ENCODE results near the gene PLEKHM1.
"Not testable (repeated sequence)": the region's sequence is repeated elsewhere in the genome, so short reads cannot be mapped to it uniquely, and the experiment has no call there.

Gene PLEKHM1

GRCh38 chr17:45440839-45441515, 49.5 kb downstream of the PLEKHM1 start:
- H3K27ac ChIP-seq (ENCODE audit: low read length); H3K4me3 ChIP-seq (ENCODE audit: low read length); H3K36me3 ChIP-seq (ENCODE audit: control insufficient read depth, insufficient read depth, low read length); H3K27me3 ChIP-seq (ENCODE audit: control insufficient read depth, insufficient read depth, low read length); H3K4me1 ChIP-seq (ENCODE audit: control insufficient read depth, insufficient read depth, low read length); H3K9me3 ChIP-seq (ENCODE audit: control insufficient read depth, insufficient read depth, low read length); DNase-seq (ENCODE audit: low read depth, low spot score): not testable (repeated sequence)
- no CpG with 5 or more reads among the region's 7 CpGs for WGBS (ENCODE audit: insufficient coverage, insufficient read length)

- Histone ChIP-seq H3K36me3 (ENCODE audit: control insufficient read depth, insufficient read depth, low read length) (peaks cover 2% of the 10 kb centered on the region; the same call in 1 of the 2 replicates), H3K9me3 (ENCODE audit: control insufficient read depth, insufficient read depth, low read length) (no peaks in the 10 kb centered on the region), H3K27me3 (ENCODE audit: control insufficient read depth, insufficient read depth, low read length) (no peaks in the 10 kb centered on the region), H3K27ac (ENCODE audit: low read length) (no peak overlapping the region), H3K4me1 (ENCODE audit: control insufficient read depth, insufficient read depth, low read length) (peaks cover 8% of the 10 kb centered on the region), H3K4me3 (ENCODE audit: low read length) (no peak overlapping the region)
- WGBS (ENCODE audit: insufficient coverage, insufficient read length): no CpG with 5 or more reads among the region's 10 CpGs
- DNase-seq (ENCODE audit: low read depth, low spot score): no peak
These were observed 50.3 kb downstream of the PLEKHM1 start for GRCh38 chr17:45440161-45440778.

DNA sequence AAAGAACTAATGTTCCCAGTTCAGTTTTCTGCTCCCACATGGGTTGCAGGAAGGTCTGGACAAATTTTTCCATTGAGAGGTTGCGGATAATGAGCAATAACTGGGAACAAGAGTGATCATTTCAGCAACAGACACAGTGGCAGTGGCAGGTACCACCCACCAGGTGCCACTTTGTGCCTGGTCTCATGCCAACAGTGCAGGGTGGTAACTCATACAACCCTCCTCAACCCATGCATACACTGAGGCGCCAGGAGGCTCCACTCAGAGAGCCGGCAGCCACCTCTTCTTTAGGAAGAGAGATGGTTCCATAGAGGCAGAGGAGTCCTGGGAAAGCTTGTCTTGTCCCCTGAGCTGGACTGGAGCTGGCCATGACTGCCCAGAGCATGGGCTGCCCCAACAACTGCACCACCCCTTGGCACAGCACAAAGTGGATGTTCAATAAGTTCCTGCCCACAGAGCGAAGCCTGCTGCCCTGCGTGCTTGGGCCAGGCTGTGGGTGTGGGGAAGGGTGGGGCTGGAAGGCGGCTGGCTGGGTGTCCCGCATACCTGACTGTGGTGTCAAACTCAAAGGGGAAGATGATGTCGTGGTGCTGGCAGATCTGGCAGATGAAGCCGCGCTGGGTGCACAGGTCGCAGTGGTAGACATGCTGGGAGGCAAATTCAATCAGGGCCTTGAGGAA, 51.5 kb downstream of the PLEKHM1 start:
- DNase-seq (ENCODE audit: low read depth, low spot score): no peak
- Histone ChIP-seq H3K27me3 (ENCODE audit: control insufficient read depth, insufficient read depth, low read length) (no peaks in the 10 kb centered on the region), H3K36me3 (ENCODE audit: control insufficient read depth, insufficient read depth, low read length) (peaks cover 2% of the 10 kb centered on the region; the same call in 1 of the 2 replicates), H3K4me1 (ENCODE audit: control insufficient read depth, insufficient read depth, low read length) (peaks cover 8% of the 10 kb centered on the region), H3K9me3 (ENCODE audit: control insufficient read depth, insufficient read depth, low read length) (no peaks in the 10 kb centered on the region), H3K27ac (ENCODE audit: low read length) (no peak overlapping the region), H3K4me3 (ENCODE audit: low read length) (no peak overlapping the region)
- WGBS (ENCODE audit: insufficient coverage, insufficient read length): no CpG with 5 or more reads among the region's 11 CpGs

- H3K36me3 ChIP-seq (ENCODE audit: control insufficient read depth, insufficient read depth, low read length): peaks cover 2% of the 10 kb centered on the region; the same call in 1 of the 2 replicates
- WGBS (ENCODE audit: insufficient coverage, insufficient read length): no CpG with 5 or more reads among the region's 30 CpGs
- H3K4me1 ChIP-seq (ENCODE audit: control insufficient read depth, insufficient read depth, low read length): peaks cover 10% of the 10 kb centered on the region
- no peak for DNase-seq (ENCODE audit: low read depth, low spot score)
- no peak overlapping the region for H3K4me3 ChIP-seq (ENCODE audit: low read length)
- H3K9me3 ChIP-seq (ENCODE audit: control insufficient read depth, insufficient read depth, low read length): no peaks in the 10 kb centered on the region
- H3K27ac ChIP-seq (ENCODE audit: low read length): no peak overlapping the region
- no peaks in the 10 kb centered on the region for H3K27me3 ChIP-seq (ENCODE audit: control insufficient read depth, insufficient read depth, low read length)
These were observed 52.8 kb downstream of the PLEKHM1 start for GRCh38 chr17:45437465-45438283.

DNA sequence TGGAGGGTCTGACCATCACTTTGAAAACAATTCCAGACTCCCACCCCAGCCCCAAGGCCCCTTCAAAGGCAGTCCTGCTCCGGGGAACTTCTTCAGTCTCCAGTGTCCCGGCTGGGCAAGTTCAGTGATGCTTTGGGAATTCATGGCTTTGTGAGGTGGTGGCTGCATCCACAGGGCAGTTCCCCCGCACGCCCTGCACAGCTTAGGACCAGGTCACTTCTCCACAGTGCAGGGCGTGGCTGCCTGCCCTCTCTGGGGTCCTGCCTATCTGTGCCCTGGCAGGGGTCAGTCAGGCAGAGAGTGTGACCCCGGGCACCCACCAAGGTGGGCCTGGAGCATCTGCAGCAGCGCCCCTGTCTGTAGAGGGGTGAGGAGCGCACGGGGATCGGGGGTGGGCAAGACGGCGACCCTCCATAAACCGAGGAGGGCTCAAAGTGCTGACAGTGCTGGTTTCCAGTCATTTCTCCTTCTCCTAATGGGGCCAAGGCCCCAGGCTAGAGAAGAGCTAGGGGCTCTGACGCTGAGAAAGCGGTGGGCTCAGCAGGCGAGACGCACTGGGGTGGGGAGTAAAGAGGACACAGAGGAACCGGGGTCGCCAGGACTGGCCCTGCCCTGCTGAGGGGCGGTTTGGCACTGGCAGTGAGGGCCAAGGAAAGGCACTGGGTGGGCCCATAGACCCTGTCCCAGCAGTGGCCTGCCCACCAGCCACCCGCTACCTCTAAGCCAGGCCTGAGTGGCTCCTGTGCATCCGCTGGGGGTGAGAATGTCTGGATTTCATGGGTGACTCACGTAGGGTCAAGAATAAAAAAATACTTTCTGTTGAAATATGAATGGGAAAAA, 53.7 kb downstream of the PLEKHM1 start:
- Histone ChIP-seq H3K27ac (ENCODE audit: low read length) (no peak overlapping the region), H3K36me3 (ENCODE audit: control insufficient read depth, insufficient read depth, low read length) (peaks cover 2% of the 10 kb centered on the region; the same call in 1 of the 2 replicates), H3K27me3 (ENCODE audit: control insufficient read depth, insufficient read depth, low read length) (no peaks in the 10 kb centered on the region; the same call in 1 of the 2 replicates), H3K4me3 (ENCODE audit: low read length) (no peak overlapping the region), H3K4me1 (ENCODE audit: control insufficient read depth, insufficient read depth, low read length) (peaks cover 10% of the 10 kb centered on the region), H3K9me3 (ENCODE audit: control insufficient read depth, insufficient read depth, low read length) (no peaks in the 10 kb centered on the region)
- DNase-seq (ENCODE audit: low read depth, low spot score): no peak
- no CpG with 5 or more reads among the region's 23 CpGs for WGBS (ENCODE audit: insufficient coverage, insufficient read length)

- Histone ChIP-seq H3K9me3 (ENCODE audit: control insufficient read depth, insufficient read depth, low read length) (no peaks in the 10 kb centered on the region), H3K4me3 (ENCODE audit: low read length) (no peak overlapping the region), H3K27me3 (ENCODE audit: control insufficient read depth, insufficient read depth, low read length) (no peaks in the 10 kb centered on the region; the same call in 1 of the 2 replicates), H3K4me1 (ENCODE audit: control insufficient read depth, insufficient read depth, low read length) (peaks cover 10% of the 10 kb centered on the region), H3K36me3 (ENCODE audit: control insufficient read depth, insufficient read depth, low read length) (peaks cover 2% of the 10 kb centered on the region; the same call in 1 of the 2 replicates), H3K27ac (ENCODE audit: low read length) (no peak overlapping the region)
- no peak for DNase-seq (ENCODE audit: low read depth, low spot score)
- WGBS (ENCODE audit: insufficient coverage, insufficient read length): no CpG with 5 or more reads among the region's 10 CpGs
These were observed 54.4 kb downstream of the PLEKHM1 start for GRCh38 chr17:45436161-45436560.

GRCh38 chr17:45435481-45435880, 55.0 kb downstream of the PLEKHM1 start:
- peaks cover 3% of the 10 kb centered on the region for H3K27me3 ChIP-seq (ENCODE audit: control insufficient read depth, insufficient read depth, low read length)
- H3K9me3 ChIP-seq (ENCODE audit: control insufficient read depth, insufficient read depth, low read length): no peaks in the 10 kb centered on the region
- H3K4me1 ChIP-seq (ENCODE audit: control insufficient read depth, insufficient read depth, low read length): peaks cover 10% of the 10 kb centered on the region
- peaks cover 2% of the 10 kb centered on the region; the same call in 1 of the 2 replicates for H3K36me3 ChIP-seq (ENCODE audit: control insufficient read depth, insufficient read depth, low read length)
- no peak overlapping the region for H3K27ac ChIP-seq (ENCODE audit: low read length)
- no CpG with 5 or more reads among the region's 5 CpGs for WGBS (ENCODE audit: insufficient coverage, insufficient read length)
- no peak overlapping the region for H3K4me3 ChIP-seq (ENCODE audit: low read length)
- no peak for DNase-seq (ENCODE audit: low read depth, low spot score)

GRCh38 chr17:45433159-45433535, 57.4 kb downstream of the PLEKHM1 start:
- Histone ChIP-seq H3K9me3 (ENCODE audit: control insufficient read depth, insufficient read depth, low read length) (no peaks in the 10 kb centered on the region), H3K27ac (ENCODE audit: low read length) (no peak overlapping the region), H3K36me3 (ENCODE audit: control insufficient read depth, insufficient read depth, low read length) (peaks cover 2% of the 10 kb centered on the region; the same call in 1 of the 2 replicates), H3K4me1 (ENCODE audit: control insufficient read depth, insufficient read depth, low read length) (peaks cover 13% of the 10 kb centered on the region), H3K27me3 (ENCODE audit: control insufficient read depth, insufficient read depth, low read length) (peaks cover 23% of the 10 kb centered on the region), H3K4me3 (ENCODE audit: low read length) (peak overlapping the region; percentile 42; the same call in 1 of the 2 replicates)
- DNase-seq (ENCODE audit: low read depth, low spot score): no peak
- no CpG with 5 or more reads among the region's 4 CpGs for whole genome bisulfite sequencing (ENCODE audit: insufficient coverage, insufficient read length)

- Histone ChIP-seq H3K27ac (ENCODE audit: low read length) (no peak within 1 kb of the TSS), H3K4me3 (ENCODE audit: low read length) (peak within 1 kb of the TSS; percentile 66; the same call in 1 of the 2 replicates), H3K4me1 (ENCODE audit: control insufficient read depth, insufficient read depth, low read length) (peaks cover 10% of the 10 kb centered on the region), H3K9me3 (ENCODE audit: control insufficient read depth, insufficient read depth, low read length) (no peaks in the 10 kb centered on the region), H3K36me3 (ENCODE audit: control insufficient read depth, insufficient read depth, low read length) (peaks cover 2% of the 10 kb centered on the region; the same call in 1 of the 2 replicates), H3K27me3 (ENCODE audit: control insufficient read depth, insufficient read depth, low read length) (peaks cover 23% of the 10 kb centered on the region)
- no peak for DNase-seq (ENCODE audit: low read depth, low spot score)
- no CpG with 5 or more reads among the region's 66 CpGs for WGBS (ENCODE audit: insufficient coverage, insufficient read length)
These were observed 57.9 kb downstream of the PLEKHM1 start, which contains the start of gene ARHGAP27 for GRCh38 chr17:45432405-45433158. ARHGAP27 (minus strand) TSS chr17:45432870; CDS start chr17:45430279, 2,591 bp downstream.

All from iPS DF 6.9 (cell line).